Prostate gland (tissue), 2 donors: ENCODE measurements around the gene TARDBP. TPM values are rescaled to one million over a fixed set of nuclear protein-coding genes. Genes with fewer than 3 reads are reported as not detected.

Experiments
- DNase-seq: peaks from one replicate; pipeline ENCODE4 v3.0.0-alpha.2; 2019; ENCODE audit warnings: low spot score
- H3K27ac ChIP-seq, 2 donors: fragments of 200-600 bp; sonication (generic); 2 replicates each; pipeline ENCODE4 v1.5.1; 2017 to 2019
- H3K27me3 ChIP-seq: fragments of 200-600 bp; sonication (generic); replicated peaks from 2 replicates; pipeline ENCODE4 v1.5.1; 2019; ENCODE audit not compliant: insufficient read depth
- H3K36me3 ChIP-seq, 2 donors: fragments of 200-600 bp; sonication (generic); 1 replicate in 1 of 2; 2 replicates in 1 of 2; pipeline versions ENCODE4 v1.5.1 to v1.8.1; 2017 to 2019
- H3K4me1 ChIP-seq: fragments of 200-600 bp; sonication (generic); replicated peaks from 2 replicates; pipeline ENCODE4 v1.5.1; 2019
- H3K4me3 ChIP-seq, 2 donors: fragments of 200-600 bp; sonication (generic); 2 replicates each; pipeline ENCODE4 v1.5.1; 2017 to 2019
- H3K9me3 ChIP-seq: fragments of 200-600 bp; sonication (generic); 2 replicates; pipeline ENCODE4 v1.5.1; 2017
- POLR2A ChIP-seq: fragments of 450-650 bp; IDR thresholded peaks from one replicate; pipeline ENCODE4 v1.6.1; 2016; ENCODE audit warnings: antibody characterized with exemption, mild to moderate bottlenecking
- POLR2AphosphoS5 ChIP-seq: sonication (generic); formaldehyde crosslinking; IDR thresholded peaks from one replicate; pipeline ENCODE4 v1.6.1; 2017; ENCODE audit warnings: antibody characterized with exemption
- WGBS: methylation state at CpG from one replicate; pipeline ENCODE4 v1.1.5; 2018; 5-methylcytosine and 5-hydroxymethylcytosine counted together
- intact Hi-C: fragments of 100-400 bp; cut with DNase I; formaldehyde crosslinking; loops from one replicate; pipeline ENCODE4 v1.14.2; 2022
- total RNA-seq, 2 donors: library from RNA; depleted of rRNA; stranded (reverse); fragments of >200 nt; gene quantifications; one replicate each; pipeline ENCODE4 v1.1.0, GENCODE V29; 2016
- TF ChIP-seq, protein P1 (sequence below), 4 experiments: fragments of 200-600 bp in 2 of 4; fragments of 450-650 bp in 2 of 4; sonication (generic) in 2 of 4; IDR thresholded peaks; 1 replicate in 3 of 4; 2 replicates in 1 of 4; pipeline ENCODE4 v1.5.1; 2016 to 2019; ENCODE audit warnings: antibody characterized with exemption in 4 of 4, mild to moderate bottlenecking in 2 of 4, moderate library complexity in 2 of 4

Gene TARDBP
- total RNA-seq, 2 donors from 2014 or later: 93.7 to 151 TPM

DNA sequence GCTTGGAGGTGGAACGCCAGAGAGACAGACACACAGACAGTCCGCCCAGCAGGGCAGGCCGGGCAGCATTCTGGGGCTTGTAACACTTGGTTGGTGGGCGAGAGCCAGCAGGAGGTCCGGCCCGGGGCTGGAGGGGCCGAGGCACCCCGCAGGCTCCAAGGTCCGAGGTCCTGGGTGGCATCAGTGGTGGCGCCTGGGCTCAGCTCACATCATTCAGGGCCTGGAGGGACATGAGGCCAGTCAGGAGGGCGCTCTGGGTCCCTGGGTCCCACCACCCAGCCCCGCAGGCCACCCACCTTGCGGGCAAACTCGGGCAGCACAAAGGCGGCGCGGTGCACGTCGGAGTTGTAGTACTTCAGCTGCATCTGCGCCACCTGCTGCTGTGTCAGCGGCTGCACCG lies 42.2 kb downstream of the TARDBP start:
- no peak overlapping the region for H3K27ac ChIP-seq
- WGBS: 85% methylated on average over 22 of the region's 22 CpGs
- DNase-seq: no peak
- no peak overlapping the region for H3K4me3 ChIP-seq
- no peaks in the 10 kb centered on the region for H3K27me3 ChIP-seq
- intact Hi-C loops: no loop called here
- TF ChIP-seq POLR2A (no peak), POLR2AphosphoS5 (no peak)
- TF ChIP-seq, protein P1, sequence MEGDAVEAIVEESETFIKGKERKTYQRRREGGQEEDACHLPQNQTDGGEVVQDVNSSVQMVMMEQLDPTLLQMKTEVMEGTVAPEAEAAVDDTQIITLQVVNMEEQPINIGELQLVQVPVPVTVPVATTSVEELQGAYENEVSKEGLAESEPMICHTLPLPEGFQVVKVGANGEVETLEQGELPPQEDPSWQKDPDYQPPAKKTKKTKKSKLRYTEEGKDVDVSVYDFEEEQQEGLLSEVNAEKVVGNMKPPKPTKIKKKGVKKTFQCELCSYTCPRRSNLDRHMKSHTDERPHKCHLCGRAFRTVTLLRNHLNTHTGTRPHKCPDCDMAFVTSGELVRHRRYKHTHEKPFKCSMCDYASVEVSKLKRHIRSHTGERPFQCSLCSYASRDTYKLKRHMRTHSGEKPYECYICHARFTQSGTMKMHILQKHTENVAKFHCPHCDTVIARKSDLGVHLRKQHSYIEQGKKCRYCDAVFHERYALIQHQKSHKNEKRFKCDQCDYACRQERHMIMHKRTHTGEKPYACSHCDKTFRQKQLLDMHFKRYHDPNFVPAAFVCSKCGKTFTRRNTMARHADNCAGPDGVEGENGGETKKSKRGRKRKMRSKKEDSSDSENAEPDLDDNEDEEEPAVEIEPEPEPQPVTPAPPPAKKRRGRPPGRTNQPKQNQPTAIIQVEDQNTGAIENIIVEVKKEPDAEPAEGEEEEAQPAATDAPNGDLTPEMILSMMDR (IDR thresholded peaks at IDR 0.05): no peak
- no peaks in the 10 kb centered on the region for H3K9me3 ChIP-seq
- H3K4me1 ChIP-seq: peaks cover 4% of the 10 kb centered on the region
- H3K36me3 ChIP-seq: peaks cover 6 to 9% of the 10 kb centered on the region in 2 donors

- H3K36me3 ChIP-seq: peaks cover 6 to 9% of the 10 kb centered on the region in 2 donors
- H3K4me3 ChIP-seq: no peak overlapping the region
- TF ChIP-seq, protein P1 (IDR thresholded peaks at IDR 0.05): no peak
- no peak for TF ChIP-seq POLR2AphosphoS5
- no peak for TF ChIP-seq POLR2A
- H3K9me3 ChIP-seq: no peaks in the 10 kb centered on the region
- H3K27ac ChIP-seq: no peak overlapping the region
- H3K27me3 ChIP-seq: no peaks in the 10 kb centered on the region
- intact Hi-C loops: no loop called here
- peaks cover 4% of the 10 kb centered on the region for H3K4me1 ChIP-seq
- 90% methylated on average over 9 of the region's 12 CpGs for WGBS
- DNase-seq: no peak
Observed at GRCh38 chr1:11055676-11056075, 43.2 kb downstream of the TARDBP start.

GRCh38 chr1:11056504-11056903 lies 44.0 kb downstream of the TARDBP start:
- TF ChIP-seq POLR2A: no peak
- no peak for TF ChIP-seq POLR2AphosphoS5
- TF ChIP-seq, protein P1 (IDR thresholded peaks at IDR 0.05): no peak
- no peaks in the 10 kb centered on the region for H3K9me3 ChIP-seq
- H3K4me3 ChIP-seq: no peak overlapping the region
- no peak overlapping the region for H3K27ac ChIP-seq
- WGBS: 93% methylated on average over 7 of the region's 7 CpGs
- no peaks in the 10 kb centered on the region for H3K27me3 ChIP-seq
- DNase-seq: no peak
- H3K4me1 ChIP-seq: peaks cover 4% of the 10 kb centered on the region
- H3K36me3 ChIP-seq: peaks cover 6 to 9% of the 10 kb centered on the region in 2 donors
- intact Hi-C loops: no loop called here

DNA sequence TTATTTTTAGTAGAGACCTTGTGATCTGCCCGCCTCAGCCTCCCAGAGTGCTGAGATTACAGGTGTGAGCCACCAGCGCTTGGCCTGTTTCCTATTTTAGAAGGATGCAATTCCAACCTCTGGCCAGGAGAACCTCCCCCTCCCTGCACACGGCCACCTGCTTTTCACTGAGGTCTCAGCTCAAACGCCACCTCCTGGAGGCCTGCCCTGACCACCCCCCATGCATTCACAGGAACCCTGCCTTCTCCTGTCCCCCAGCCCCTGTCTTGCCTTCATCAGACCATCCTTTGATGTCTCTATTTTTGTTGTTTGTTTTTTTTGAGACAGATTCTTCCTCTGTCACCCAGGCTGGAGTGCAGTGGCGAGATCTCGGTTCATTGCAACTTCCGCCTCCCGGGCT lies 45.0 kb downstream of the TARDBP start:
- Histone ChIP-seq H3K9me3 (no peaks in the 10 kb centered on the region), H3K27me3 (no peaks in the 10 kb centered on the region), H3K4me3 (no peak overlapping the region), H3K27ac (no peak overlapping the region), H3K4me1 (peaks cover 4% of the 10 kb centered on the region), H3K36me3 (peaks cover 6 to 9% of the 10 kb centered on the region in 2 donors)
- TF ChIP-seq, protein P1 (IDR thresholded peaks at IDR 0.05): no peak
- TF ChIP-seq POLR2A (no peak), POLR2AphosphoS5 (no peak)
- WGBS: 92% methylated on average over 8 of the region's 8 CpGs
- intact Hi-C loops: no loop called here
- DNase-seq: no peak

- intact Hi-C loops: no loop called here
- peaks cover 6 to 9% of the 10 kb centered on the region in 2 donors for H3K36me3 ChIP-seq
- WGBS: 91% methylated on average over 14 of the region's 14 CpGs
- H3K27ac ChIP-seq: no peak overlapping the region
- H3K27me3 ChIP-seq: no peaks in the 10 kb centered on the region
- TF ChIP-seq, protein P1 (IDR thresholded peaks at IDR 0.05): no peak
- no peak for TF ChIP-seq POLR2A
- no peak for TF ChIP-seq POLR2AphosphoS5
- no peak for DNase-seq
- H3K4me1 ChIP-seq: peaks cover 4% of the 10 kb centered on the region
- no peaks in the 10 kb centered on the region for H3K9me3 ChIP-seq
- no peak overlapping the region for H3K4me3 ChIP-seq
Observed at GRCh38 chr1:11058026-11058425, 45.6 kb downstream of the TARDBP start.
